GM13977 (cell line): ENCODE measurements around the gene TNFRSF8.
A peak's percentile ranks its signal among the peaks of the same experiment; 100 is the strongest.

Source experiments
- DNase-seq: peaks from one replicate; pipeline ENCODE4 v3.0.0; 2012; ENCODE audit warnings: low spot score
- in situ Hi-C: fragments of 300-500 bp; cut with MboI; formaldehyde crosslinking; loops from one replicate; pipeline ENCODE4 v1.12.0; 2022; ENCODE audit warnings: low sequenced_read_pairs, low pct_unique_long_range_greater_than_20kb, mixed read lengths, inconsistent platforms; ENCODE audit not compliant: unreplicated experiment
- TF ChIP-seq, protein P1 (sequence below): IDR thresholded peaks from 2 replicates; pipeline ENCODE4 v1.5.1; 2012; ENCODE audit warnings: mild to moderate bottlenecking, control low read depth; ENCODE audit not compliant: insufficient read depth; ENCODE audit errors: extremely low read depth, missing control alignments

Gene TNFRSF8

DNA sequence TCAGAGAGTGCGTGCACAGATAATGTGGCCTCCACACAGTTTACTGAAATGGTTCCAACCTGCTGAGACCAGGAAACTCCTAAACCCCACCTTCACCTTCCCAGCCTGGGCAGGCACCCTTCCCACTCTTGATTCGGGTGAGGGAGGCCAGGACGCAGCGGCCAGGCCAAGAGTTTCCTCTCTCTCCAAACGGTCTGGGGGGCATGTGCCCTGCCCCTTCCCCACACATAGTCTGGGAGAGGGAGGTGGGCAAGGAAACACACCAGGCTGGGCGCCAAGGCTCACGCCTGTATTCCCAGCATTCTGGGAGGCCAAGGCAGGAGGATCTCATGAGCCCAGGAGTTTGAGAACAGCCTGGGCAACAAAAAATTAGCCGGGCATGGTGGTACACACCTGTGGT lies 9.6 kb downstream of the TNFRSF8 start:
- TF ChIP-seq, protein P1, sequence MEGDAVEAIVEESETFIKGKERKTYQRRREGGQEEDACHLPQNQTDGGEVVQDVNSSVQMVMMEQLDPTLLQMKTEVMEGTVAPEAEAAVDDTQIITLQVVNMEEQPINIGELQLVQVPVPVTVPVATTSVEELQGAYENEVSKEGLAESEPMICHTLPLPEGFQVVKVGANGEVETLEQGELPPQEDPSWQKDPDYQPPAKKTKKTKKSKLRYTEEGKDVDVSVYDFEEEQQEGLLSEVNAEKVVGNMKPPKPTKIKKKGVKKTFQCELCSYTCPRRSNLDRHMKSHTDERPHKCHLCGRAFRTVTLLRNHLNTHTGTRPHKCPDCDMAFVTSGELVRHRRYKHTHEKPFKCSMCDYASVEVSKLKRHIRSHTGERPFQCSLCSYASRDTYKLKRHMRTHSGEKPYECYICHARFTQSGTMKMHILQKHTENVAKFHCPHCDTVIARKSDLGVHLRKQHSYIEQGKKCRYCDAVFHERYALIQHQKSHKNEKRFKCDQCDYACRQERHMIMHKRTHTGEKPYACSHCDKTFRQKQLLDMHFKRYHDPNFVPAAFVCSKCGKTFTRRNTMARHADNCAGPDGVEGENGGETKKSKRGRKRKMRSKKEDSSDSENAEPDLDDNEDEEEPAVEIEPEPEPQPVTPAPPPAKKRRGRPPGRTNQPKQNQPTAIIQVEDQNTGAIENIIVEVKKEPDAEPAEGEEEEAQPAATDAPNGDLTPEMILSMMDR = no peak
- in situ Hi-C loops = no loop called here
- no peak for DNase-seq

GRCh38 chr1:12073796-12074195 lies 10.7 kb downstream of the TNFRSF8 start:
- TF ChIP-seq, protein P1 = no peak
- DNase-seq = no peak
- in situ Hi-C loops = no loop called here

DNA sequence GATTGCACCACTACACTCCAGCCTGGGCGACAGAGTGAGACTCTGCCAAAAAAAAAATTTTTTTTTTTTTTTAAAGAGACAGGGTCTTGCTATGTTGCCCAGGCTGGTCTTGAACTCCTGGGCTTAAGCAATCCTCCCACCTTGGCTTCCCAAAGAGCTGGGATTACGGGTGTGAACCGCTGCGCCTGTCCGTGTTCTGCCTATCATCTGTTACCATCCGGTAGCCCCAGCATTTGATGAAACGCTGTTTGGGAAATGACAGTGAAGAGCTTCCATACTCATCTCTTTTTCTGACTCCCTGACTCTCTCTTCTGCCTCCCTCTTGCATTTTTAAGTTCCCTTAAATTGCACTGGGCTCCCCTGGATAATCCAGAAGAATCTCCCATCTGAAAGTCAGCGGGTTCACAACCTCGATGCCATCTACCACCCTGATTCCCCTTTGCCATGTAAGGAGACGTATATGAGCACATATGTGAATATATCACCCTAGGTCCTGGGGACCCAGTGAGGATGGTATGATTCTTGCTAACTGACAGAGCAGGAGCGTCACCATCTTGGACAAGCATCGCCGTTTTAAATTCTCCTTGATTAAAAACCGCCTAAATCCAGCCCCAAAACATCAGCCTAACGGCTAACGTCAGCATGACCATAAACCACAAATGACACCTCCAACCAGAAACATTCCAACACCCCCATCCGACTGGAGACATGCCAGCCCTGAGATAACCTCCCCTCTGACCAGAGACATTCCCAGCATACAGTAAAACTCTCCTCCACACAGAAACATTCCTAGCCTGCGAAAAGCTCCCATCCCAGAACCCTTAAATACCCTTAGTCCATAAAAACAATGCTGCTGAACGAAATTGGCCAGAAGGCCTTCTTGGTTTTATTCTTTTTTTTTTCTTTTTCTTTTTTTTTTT lies 12.4 kb downstream of the TNFRSF8 start:
- no peak for DNase-seq
- TF ChIP-seq, protein P1 = no peak
- in situ Hi-C loops = no loop called here

GRCh38 chr1:12076425-12077005 lies 13.4 kb downstream of the TNFRSF8 start:
- in situ Hi-C loops = no loop called here
- TF ChIP-seq, protein P1 = no peak

GRCh38 chr1:12078575-12078937 lies 15.5 kb downstream of the TNFRSF8 start:
- no peak for DNase-seq
- TF ChIP-seq, protein P1 = no peak
- in situ Hi-C loops = no loop called here

More at GRCh38 chr1:12076425-12077005, 13.4 kb downstream of the TNFRSF8 start:
- no peak for DNase-seq

GRCh38 chr1:12078938-12079861 lies 16.1 kb downstream of the TNFRSF8 start:
- TF ChIP-seq, protein P1 = peak; percentile 70
- in situ Hi-C loops = no loop called here
- DNase-seq = peak; percentile 76
